GM12878 (cell line): ENCODE data around the gene CFAP45.

Experiments
- HDGF ChIP-seq: fragments of 450-650 bp; IDR thresholded peaks from 2 replicates; pipeline ENCODE4 v1.6.1; 2016; ENCODE audit warnings: antibody characterized with exemption
- TF ChIP-seq, protein P1 (sequence below), 3 experiments: IDR thresholded peaks in 2 of 3; conservative IDR thresholded peaks in 1 of 3; 2 replicates each; pipeline ENCODE4 v1.5.1; 2011; ENCODE audit warnings: low read depth in 3 of 3, low read length in 3 of 3, mild to moderate bottlenecking in 3 of 3, control low read depth in 2 of 3, moderate library complexity in 2 of 3, inconsistent platforms in 1 of 3, mixed read lengths in 1 of 3; ENCODE audit not compliant: control insufficient read depth in 2 of 3, insufficient read depth in 1 of 3; ENCODE audit errors: extremely low read depth in 1 of 3

DNA sequence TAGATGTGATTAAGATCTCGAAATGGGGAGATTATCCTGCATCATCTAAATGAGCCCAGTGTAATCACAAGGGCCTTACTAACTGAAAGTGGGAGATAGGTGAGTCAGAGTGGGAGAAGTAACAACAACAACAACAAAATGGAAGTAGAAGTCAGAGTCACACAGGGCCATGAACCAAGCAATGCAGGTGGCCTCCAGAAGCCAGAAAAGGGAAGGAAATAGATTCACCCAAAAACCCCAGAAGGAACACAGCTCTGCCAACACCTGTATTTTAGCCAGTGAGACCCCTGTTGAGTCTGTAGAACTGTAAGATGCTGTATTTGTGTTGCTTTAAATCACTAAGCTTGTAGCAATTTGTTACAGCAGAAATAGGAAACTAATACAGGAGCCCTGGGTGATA, 21.3 kb upstream of the CFAP45 start:
- TF ChIP-seq HDGF = no peak; the same call in 1 of the 2 replicates
- TF ChIP-seq, protein P1, sequence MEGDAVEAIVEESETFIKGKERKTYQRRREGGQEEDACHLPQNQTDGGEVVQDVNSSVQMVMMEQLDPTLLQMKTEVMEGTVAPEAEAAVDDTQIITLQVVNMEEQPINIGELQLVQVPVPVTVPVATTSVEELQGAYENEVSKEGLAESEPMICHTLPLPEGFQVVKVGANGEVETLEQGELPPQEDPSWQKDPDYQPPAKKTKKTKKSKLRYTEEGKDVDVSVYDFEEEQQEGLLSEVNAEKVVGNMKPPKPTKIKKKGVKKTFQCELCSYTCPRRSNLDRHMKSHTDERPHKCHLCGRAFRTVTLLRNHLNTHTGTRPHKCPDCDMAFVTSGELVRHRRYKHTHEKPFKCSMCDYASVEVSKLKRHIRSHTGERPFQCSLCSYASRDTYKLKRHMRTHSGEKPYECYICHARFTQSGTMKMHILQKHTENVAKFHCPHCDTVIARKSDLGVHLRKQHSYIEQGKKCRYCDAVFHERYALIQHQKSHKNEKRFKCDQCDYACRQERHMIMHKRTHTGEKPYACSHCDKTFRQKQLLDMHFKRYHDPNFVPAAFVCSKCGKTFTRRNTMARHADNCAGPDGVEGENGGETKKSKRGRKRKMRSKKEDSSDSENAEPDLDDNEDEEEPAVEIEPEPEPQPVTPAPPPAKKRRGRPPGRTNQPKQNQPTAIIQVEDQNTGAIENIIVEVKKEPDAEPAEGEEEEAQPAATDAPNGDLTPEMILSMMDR (IDR thresholded peaks at IDR 0.05 in 2 of 3, conservative IDR thresholded peaks at IDR 0.05 in 1 of 3; ENCODE audit: control insufficient read depth in 2 of 3, extremely low read depth in 1 of 3, insufficient read depth in 1 of 3, low read depth in 3 of 3, low read length in 3 of 3) = no peak
